NCI-H446 (cell line): Measurements from ENCODE around the gene AGRN.
"Not testable (repeated sequence)": the region's sequence is repeated elsewhere in the genome, so short reads cannot be mapped to it uniquely, and the experiment has no call there.

Experiments used
- DNase-seq, 2 experiments: peaks; one replicate each; lab custom pipeline; 2025; lab: John Stamatoyannopoulos, UW

Gene AGRN

DNA sequence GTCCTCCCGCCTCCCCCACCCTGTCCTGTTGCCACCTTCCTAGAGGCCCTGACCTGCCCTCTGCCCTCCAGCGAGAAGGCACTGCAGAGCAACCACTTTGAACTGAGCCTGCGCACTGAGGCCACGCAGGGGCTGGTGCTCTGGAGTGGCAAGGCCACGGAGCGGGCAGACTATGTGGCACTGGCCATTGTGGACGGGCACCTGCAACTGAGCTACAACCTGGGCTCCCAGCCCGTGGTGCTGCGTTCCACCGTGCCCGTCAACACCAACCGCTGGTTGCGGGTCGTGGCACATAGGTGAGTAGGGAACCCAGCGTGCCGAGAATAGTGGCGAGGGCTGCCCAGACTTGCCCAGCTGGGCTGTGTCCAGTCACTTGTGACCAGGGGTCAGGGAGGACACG is 33.8 kb downstream of the AGRN start:
- no peak for DNase-seq

DNA sequence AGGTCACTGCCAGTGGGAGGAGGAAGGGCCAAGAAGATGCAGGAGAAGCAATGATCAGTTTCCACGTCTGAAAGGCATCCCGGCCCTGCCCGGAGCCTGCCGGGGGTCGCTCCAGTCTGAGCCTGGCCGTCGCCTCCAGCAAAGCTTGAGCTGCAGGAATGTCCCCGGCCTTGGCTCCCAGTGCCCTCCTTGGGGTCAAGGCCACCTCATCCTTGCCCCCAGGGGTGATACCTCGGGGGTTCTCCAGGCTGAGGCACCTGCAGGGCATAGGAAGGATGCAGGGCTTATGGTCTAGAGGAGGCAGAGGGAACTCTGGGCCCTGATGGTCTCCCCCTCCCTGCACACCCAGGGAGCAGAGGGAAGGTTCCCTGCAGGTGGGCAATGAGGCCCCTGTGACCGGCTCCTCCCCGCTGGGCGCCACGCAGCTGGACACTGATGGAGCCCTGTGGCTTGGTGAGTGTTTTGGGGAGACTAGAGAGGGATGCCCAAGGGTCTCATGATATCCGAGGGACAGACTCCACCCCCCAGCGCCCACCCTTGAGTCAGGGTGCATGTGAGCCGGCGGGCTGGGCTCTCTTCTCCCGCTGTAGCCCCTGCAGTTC is 34.3 kb downstream of the AGRN start:
- no peak for DNase-seq

DNA sequence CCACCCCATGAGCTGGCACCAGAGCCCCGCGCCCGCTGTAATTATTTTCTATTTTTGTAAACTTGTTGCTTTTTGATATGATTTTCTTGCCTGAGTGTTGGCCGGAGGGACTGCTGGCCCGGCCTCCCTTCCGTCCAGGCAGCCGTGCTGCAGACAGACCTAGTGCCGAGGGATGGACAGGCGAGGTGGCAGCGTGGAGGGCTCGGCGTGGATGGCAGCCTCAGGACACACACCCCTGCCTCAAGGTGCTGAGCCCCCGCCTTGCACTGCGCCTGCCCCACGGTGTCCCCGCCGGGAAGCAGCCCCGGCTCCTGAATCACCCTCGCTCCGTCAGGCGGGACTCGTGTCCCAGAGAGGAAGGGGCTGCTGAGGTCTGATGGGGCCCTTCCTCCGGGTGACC is 35.1 kb downstream of the AGRN start:
- no peak for DNase-seq

DNA sequence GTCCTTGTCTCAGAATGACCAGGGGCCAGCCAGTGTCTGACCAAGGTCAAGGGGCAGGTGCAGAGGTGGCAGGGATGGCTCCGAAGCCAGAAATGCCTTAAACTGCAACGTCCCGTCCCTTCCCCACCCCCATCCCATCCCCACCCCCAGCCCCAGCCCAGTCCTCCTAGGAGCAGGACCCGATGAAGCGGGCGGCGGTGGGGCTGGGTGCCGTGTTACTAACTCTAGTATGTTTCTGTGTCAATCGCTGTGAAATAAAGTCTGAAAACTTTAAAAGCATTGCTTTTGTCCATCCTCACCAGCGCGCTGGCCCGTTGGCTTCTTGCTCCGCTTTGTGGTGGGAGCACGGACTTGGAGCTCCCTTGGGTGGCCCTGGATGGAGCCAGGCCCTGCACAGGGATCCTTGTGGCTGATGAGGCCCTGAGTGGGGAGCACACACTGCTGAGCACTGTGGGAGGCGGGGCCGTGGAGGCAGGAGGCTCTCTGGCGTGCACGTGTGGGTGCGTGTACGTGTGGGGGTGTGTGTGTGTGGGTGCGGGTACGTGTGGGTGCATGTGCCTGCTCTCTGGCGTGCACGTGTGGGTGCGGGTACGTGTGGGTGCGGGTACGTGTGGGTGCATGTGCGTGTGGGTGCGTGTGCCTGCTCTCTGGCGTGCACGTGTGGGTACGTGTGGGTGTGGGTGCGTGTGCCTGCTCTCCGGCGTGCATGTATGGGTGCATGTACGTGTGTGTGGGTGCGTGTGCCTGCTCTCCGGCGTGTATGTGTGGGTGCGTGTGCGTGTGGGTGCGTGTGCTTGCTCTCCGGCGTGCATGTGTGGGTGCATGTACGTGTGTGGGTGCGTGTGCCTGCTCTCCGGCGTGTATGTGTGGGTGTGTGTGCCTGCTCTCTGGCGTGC is 36.2 kb downstream of the AGRN start:
- no peak for DNase-seq

DNA sequence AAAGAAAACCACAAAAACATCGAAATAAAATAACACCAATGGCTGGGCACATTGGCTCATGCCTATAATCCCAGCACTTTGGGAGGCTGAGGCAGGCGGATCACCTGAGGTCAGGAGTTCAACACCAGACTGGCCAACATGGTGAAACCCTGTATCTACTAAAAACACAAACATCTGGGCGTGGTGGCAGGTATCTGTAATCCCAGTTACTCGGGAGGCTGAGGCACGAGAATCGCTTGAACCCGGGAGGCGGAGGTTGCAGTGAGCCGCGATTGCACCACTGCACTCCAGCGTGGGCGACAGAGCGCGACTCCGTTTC is 37.8 kb downstream of the AGRN start:
- DNase-seq = not testable (repeated sequence)

DNA sequence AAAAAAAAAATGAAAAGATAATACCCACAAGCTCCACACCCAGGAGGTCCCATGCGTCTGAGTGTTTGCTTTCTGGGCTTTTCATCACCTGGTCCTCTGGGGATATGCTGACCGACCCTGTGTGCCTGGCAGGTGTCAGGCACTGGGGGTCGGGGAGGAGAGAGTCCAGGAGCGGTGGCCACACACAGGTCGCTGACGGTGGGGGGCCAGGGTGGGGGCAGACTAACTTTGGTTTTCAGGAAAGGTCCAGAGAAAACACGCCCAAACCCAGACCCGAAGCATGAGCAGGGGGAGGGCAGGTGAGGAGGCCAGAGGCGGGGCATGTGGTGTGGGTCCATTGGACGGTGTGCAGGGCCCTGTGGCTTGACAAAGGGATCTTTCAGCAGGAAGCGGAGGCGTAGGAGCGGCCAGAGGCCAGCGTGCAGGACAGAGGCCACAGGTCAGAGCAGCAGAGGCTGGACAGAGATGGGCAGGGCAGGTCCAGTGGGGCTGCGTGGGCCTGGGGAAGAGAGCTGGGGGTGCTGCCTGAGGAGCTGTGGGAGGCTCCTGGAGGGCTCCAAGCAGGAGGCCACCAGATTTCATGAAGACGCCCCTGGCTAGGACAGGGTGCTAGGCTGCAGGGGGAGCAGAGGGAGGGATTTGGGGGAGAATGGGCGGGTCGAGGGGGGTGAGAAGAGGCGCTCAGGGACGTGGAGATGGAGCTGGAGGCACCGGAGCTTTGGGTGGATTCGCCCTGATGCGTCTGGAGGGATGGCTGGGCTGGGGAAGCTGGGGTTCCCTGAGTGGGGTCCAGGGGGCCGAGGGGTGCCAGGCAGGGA is 38.4 kb downstream of the AGRN start:
- DNase-seq = no peak

DNA sequence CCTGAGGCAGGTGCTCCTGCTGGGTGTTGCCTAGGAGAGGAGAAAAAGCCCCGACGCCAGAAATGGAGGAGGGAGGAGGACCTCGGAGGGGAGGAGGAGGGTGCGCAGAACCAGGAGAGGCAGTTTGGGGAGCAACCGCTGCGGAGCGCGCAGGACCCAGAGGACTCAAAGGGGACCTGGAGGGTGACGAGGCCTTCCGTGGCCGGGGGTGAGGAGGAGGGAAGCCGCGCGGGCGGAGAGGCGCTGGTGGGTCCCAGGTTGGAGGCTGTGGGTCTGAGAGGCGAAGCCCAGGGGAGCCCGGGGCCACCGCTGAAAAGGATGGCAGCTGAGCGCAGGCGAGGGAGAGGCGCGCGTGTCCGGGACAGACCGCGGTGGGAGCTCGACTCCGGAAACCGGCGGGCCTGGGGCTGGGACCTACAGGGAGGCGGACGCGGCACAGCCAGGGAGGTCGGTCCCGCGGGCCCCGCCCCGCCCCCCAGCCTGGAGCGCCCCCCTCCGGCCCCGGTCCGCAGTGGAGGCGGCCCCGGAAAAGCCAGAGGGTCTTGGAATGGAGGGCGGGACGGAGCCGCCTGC is 39.1 kb downstream of the AGRN start:
- no peak for DNase-seq

DNA sequence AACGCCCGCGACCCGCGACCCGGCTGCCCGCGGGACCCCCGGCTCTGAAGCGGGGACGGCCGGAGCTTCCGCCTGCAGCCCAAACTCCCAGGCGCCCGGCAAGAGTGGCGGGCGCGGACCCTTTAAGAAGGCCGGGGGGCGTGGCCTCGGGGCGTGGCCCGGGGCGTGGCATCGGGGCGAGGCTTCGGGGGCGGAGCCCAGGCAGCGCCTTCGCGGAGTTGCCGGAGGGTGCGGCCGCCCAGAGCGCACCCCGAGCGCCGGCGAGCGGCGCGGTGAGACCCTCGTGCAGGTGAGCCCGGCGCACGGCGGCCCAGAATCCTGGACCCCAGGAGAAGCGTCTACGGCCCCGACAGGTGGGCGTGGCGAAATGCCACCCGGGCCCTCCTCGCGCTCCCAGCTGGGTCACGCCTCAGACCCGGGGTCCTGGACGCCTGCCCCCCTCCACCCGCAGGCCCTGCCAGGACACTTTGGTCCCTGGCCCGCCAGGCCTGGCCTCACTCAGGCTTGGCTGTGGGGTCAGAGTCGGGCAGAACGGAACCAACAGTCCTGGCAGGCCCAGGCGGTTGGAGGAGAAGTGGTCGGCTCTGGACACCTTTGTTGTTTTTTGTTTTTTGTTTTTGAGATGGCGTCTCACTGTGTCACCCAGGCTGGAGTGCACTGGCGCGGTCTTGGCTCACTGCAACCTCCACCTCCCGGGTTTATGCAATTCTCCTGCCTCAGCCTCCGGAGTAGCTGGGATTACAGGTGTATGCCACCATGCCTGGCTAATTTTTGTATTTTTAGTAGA is 39.8 kb downstream of the AGRN start:
- peak; percentile 62 to 94 for DNase-seq

DNA sequence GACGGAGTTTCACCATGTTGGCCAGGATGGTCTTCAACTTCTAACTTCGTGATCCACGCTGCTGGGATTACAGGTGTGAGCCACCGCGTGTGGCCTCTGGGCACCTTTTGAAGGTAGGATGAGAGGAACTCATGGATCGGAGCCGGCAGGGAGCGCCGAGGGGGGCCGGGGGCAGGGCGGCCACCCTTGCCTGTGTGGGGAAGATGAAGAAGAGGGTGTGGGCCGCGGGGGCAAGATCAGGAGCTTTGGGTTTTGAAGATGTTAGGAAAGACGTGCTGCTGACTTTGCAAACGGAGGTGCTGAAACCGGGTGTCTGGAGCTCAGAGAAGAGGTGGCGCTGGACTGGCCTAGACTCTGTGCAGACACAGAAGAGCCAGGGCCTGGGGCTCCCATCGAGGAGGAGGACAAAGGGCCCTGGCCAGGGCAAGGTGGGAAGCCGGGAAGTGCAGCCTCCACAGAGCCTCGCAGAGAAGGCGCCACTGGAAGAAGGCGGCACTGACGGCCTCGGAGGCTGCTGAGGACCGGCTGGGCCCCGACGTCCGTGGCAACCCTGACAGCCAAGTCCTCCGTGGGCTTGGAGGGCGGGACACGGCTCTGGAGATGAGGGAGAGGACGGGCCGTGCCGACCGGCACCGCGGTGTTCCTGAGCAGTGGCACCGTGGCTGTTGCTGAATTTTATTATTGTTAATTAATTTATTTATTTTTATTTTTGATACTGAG is 40.5 kb downstream of the AGRN start:
- DNase-seq = no peak

DNA sequence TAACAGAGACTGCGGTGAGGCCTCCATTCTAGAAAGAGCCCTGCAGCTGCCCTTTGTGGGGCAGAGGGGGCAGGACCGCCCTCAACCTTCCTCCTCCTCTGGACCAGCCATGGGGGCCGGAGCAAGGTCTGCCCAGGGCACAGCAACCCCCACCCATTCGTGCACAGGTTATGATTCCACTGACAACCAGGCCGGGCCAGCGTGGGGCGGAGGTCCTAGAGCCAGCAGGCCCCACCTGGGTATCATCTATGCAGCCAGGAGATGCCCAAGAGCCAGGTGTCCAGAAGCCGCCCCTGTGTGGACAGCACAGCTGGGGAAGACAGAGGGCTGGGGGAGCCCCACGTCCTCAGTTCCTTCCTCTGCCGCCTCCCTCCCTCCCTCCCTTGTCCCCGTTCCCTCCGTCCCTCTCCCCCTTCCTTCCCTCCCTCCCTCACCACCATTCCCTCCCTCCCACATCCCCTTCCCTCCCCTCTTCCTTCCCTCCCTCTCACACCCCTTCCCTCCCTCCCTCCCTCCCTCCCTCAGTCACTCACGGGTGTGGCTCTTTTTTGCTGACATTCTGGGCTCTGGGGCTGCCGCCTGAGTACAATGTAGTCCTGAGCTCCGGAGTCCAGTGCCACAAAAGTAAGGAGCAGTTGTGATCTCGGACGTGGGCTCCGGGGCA is 41.9 kb downstream of the AGRN start:
- DNase-seq = no peak

DNA sequence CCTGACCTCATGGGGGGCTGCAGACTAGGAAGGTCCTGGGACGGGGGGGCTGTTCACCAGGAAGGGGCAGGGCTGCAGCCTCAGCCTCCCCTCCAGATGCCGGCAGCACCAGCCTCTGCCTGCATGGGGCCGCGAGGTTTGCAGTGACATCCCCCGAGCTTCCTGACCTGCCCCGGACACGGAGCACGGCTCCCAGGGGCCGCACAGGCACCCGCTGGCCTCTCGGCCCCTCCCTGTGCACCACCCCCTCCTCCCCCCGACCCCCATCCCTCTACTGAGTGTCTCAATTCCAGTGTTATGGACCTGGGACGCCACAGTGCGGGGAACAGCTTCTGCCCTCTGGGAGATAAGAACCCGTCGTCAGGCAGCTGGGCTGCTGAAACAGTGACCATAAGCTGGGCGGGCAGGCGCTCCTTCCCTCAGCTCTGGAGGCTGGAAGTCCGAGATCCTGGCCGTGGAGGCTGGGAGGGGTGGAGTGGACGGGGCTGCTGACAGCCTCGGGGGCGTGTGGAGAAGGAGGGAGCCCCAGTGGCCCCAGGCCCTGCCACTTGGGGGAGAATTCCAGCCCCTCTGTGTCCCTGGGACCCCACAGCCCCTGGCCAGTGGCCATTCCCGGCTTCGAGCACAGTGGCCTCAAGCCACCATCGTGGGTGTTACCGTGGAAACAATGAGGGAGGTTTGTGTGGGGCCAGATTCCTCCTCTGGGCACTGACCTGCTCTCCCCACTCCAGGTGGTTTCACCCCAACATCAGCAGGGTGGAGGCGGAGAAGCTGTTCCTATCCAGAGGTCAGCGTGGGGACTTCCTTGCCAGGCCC is 42.6 kb downstream of the AGRN start:
- DNase-seq = no peak

DNA sequence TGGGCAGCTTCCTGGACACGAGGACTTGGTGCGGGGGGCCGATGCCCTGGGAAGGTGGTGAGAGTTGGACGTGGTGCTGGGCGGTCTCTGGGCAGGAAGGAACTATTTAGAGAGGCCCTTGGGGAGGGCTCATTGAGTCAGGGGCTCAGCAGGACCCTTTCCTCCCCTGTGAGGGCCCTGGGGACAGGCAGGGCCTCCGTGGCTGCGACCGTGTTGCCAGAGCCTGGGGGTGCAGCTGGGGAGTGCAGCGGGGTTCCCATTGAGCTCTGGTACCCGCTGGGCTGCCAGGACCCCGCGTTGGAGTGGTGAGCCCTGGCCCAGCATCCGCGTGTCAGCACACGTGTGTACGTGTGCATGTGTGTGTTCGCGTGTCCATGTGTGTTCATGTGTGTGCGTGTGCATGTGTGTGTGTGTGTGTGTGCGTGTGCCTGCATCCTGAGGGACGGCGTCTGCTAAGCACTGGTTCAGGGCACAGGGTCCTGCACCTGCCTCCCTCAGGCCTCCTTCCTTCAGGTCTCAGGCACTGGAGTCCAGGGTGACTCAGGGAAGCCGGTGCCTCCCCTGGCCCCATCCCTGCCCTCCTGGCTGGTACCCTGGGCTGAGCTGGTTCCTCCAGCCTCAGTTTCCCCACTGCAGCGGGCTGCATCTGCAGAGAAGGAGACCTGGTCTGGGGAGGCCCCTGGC is 43.5 kb downstream of the AGRN start:
- DNase-seq = no peak

DNA sequence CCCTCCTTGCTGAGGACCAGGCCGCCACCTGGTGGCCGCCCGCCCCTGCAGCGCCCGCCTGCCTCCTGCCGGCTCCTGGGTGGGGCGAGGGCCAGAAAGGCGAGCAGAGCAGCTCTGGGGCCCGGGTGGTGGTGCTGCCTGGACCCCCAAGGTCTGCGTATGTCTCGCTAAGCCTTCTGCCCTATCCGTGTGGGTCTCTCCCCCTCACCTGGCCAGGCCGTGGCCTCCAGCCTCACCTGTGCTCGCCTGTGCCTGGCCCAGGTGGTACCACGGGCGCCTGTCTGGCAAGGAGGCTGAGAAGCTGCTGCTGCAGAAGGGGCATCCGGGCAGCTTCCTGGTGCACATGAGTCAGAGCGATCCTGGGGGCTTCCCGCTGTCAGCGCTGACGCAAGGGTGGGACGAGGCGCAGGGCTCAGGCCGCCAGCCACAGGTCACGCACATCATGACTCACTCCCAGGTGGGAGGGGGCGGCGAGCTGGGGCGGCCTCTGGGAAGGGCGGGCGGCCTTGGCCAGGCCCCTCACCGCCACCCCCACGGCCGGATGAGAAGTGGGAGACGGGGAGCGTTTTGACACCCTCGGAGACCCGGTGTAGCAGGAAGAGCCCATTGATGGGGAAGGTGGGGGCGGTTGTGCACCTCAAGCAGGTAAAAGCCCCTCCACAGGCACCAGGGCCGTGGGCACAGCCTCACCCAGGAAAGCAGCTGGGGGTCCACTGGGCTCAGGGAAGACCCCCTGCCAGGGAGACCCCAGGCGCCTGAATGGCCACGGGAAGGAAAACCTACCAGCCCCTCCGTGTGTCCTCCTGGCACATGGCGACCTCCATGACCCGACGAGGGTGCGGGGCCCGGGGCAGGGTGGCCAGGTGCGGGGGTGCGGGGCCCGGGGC is 44.3 kb downstream of the AGRN start:
- DNase-seq = peak in 1 of 2 experiments; percentile 47

DNA sequence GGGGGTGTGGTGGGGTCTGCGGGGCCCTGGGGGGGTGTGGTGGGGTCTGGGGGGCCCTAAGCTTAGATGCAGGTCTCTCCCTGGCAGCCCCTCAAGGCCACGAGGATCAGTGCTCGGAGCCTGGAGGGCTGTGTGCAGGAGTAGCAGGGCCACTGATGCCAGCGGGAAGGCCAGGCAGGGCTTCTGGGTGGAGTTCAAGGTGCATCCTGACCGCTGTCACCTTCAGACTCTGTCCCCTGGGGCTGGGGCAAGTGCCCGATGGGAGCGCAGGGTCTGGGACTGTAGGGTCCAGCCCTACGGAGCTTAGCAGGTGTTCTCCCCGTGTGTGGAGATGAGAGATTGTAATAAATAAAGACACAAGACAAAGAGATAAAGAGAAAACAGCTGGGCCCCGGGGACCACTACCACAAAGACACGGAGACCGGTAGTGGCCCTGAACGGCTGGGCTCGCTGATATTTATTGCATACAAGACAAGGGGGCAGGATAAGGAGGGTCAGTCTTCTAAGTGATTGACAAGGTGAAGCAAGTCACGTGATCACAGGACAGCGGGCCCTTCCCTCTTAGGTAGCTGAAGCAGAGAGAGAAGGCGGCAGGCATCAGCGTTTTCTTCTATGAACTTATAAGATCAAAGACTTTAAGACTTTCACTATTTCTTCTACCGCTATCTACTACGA is 45.5 kb downstream of the AGRN start:
- no peak for DNase-seq

DNA sequence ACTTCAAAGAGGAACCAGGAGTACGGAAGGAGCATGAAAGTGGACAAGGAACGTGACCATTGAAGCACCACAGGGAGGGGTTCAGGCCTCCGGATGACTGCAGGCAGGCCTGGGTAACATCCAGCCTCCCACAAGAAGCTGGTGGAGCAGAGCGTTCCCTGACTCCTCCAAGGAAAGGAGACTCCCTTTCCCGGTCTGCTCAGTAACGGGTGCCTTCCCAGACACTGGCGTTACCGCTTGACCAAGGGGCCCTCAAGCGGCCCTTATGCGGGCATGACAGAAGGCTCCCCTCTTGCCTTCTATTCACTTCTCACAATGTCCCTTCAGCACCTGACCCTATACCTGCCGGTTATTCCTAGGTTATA is 46.0 kb downstream of the AGRN start:
- DNase-seq = not testable (repeated sequence)

DNA sequence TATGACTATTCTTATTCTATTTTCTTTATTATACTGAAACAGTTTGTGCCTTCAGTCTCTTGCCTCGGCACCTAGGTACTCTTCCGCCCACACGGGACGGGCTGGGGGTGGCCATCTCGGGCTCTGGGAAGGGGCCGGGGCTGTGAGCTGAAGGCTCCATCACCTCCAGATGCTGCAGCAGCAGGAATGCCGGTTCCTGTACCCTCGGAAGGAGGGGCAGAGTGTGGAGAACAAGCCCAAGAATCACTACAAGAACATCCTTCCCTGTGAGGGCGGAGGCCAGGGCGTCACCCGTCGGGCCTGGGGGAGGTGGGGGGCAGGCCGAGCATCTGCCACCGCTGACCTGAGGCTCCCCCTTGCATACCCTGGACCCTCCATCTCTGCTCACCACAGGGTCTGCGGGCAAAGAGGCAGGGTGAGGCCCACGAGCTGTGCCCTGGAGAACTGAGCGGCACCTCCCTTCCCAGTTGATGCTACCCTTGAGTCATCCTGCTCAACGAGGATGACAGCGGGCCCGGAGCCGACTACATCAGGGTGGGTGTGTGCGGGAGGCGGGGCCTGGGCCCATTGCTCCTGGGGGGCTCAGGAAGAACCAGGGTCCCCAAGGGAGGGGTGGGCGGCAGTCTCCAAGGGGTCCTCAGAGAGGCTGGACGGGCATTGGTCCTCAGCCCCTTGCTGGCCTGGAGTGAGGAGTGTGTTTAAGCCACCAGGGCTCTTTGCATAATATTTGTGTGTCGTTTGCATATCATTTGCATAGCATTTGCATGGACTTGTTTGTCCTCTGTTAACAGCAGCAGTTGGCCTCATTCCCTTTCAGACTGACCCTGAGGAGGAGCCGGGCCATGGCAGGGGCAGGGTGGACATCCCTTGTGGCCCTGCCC is 46.7 kb downstream of the AGRN start:
- no peak for DNase-seq
